ENCODE data around the gene WDFY3. TPM values are rescaled to one million over a fixed set of nuclear protein-coding genes. Genes with fewer than 3 reads are reported as not detected.

The WDFY3 gene
- total RNA-seq, 4 donors from 2014 or later: 35.9 to 146 (median 95.0) TPM

DNA sequence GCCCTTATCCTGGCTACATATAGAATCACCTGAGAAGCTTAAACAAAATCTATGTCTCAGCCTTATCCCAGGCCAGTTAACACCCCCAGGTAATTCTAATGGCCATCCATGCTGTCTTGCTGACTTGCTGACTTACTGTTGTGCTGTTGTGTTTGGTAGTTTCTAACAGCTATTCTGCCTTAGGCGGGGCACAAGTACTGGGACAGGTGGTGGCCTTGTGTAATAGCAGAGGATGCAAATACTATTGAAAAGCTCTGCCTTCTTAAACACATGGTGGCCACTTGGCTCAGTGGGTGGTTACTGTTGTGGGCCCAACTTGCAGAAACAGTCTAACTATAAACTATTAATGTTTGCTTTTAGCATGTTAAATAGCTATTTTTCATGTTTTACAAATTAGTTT lies 327.3 kb downstream of the WDFY3 start:
- Histone ChIP-seq H3K27ac (no peak overlapping the region), H3K9me3 (no peaks in the 10 kb centered on the region), H3K27me3 (no peaks in the 10 kb centered on the region), H3K4me3 (no peak overlapping the region), H3K36me3 (no peaks in the 10 kb centered on the region), H3K4me1 (no peaks in the 10 kb centered on the region)
- no peak for TF ChIP-seq POLR2A (IDR thresholded peaks at IDR 0.05)
- TF ChIP-seq, protein P1, sequence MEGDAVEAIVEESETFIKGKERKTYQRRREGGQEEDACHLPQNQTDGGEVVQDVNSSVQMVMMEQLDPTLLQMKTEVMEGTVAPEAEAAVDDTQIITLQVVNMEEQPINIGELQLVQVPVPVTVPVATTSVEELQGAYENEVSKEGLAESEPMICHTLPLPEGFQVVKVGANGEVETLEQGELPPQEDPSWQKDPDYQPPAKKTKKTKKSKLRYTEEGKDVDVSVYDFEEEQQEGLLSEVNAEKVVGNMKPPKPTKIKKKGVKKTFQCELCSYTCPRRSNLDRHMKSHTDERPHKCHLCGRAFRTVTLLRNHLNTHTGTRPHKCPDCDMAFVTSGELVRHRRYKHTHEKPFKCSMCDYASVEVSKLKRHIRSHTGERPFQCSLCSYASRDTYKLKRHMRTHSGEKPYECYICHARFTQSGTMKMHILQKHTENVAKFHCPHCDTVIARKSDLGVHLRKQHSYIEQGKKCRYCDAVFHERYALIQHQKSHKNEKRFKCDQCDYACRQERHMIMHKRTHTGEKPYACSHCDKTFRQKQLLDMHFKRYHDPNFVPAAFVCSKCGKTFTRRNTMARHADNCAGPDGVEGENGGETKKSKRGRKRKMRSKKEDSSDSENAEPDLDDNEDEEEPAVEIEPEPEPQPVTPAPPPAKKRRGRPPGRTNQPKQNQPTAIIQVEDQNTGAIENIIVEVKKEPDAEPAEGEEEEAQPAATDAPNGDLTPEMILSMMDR (IDR thresholded peaks at IDR 0.05): no peak
- DNase-seq: no peak
- intact Hi-C loops (cut with DNase I; ENCODE audit: low total_unique reads): no loop called here

DNA sequence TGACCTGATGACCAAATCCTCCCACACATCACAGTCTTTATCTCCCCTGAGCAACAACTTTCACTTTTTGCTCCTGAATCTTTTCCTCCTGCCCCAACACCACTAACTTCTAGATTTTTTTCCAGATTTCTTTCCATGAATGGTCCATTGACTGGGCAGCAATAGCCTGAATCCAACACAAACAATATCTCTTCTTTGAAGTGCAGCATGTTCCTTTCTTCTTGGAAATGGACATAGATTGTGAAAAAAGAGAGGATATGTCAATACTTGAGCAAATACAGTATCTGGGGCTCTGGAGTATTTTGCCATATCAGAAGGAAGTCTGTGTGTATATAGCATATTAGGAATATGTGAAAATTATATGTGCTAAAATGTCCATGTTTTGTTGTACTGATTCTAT lies 328.4 kb downstream of the WDFY3 start:
- DNase-seq: no peak
- intact Hi-C loops (cut with DNase I; ENCODE audit: low total_unique reads): no loop called here
- Histone ChIP-seq H3K36me3 (no peaks in the 10 kb centered on the region), H3K4me1 (no peaks in the 10 kb centered on the region), H3K27ac (no peak overlapping the region), H3K27me3 (no peaks in the 10 kb centered on the region), H3K4me3 (no peak overlapping the region), H3K9me3 (no peaks in the 10 kb centered on the region)
- TF ChIP-seq POLR2A (IDR thresholded peaks at IDR 0.05): no peak
- TF ChIP-seq, protein P1 (IDR thresholded peaks at IDR 0.05): no peak

DNA sequence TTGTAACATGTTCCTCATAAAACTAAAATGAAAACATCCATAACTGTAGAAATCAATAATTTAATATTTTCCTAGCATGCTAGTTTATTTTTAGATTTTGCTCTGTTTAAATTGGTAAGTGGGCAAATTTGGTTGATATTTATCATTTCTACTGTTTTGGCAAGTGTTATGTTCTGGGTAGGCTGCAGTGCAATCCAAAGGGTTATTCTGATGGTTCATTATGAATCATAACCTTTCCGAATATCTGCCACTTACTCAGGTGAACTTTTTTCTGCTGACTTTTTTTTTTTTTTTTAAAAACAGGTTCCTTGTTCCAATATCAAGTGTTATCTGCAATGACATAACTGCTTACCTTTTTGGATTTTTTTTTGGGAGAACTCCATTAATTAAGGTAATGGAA lies 331.5 kb downstream of the WDFY3 start:
- Histone ChIP-seq H3K9me3 (no peaks in the 10 kb centered on the region), H3K36me3 (no peaks in the 10 kb centered on the region)

DNA sequence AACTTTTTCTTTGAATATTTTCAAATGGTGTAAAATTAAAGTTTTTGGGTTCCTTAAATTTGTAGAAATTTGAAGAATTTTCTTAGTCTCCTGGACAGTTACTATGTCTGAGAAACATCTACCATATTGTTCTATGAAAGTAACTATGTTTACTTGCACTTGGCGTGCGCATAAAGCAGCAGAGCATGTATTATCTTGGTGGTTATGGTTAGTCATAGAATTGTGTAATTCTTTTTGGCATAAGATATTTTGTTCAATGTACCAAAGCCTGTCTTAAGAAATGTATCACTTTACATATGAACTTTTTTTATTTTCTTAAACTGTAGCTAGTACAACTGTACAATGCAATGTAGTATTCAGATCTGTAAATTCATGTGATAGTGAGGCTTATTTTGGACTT lies 334.4 kb downstream of the WDFY3 start:
- no peak for DNase-seq
- Histone ChIP-seq H3K36me3 (no peaks in the 10 kb centered on the region), H3K27me3 (no peaks in the 10 kb centered on the region), H3K4me1 (no peaks in the 10 kb centered on the region), H3K27ac (no peak overlapping the region), H3K4me3 (no peak overlapping the region), H3K9me3 (no peaks in the 10 kb centered on the region)
- intact Hi-C loops (cut with DNase I; ENCODE audit: low total_unique reads): no loop called here
- TF ChIP-seq POLR2A (IDR thresholded peaks at IDR 0.05): no peak
- TF ChIP-seq, protein P1 (IDR thresholded peaks at IDR 0.05): no peak

More for the DNA sequence above, 331.5 kb downstream of the WDFY3 start:
- no peaks in the 10 kb centered on the region for H3K4me1 ChIP-seq
- H3K27ac ChIP-seq: no peak overlapping the region
- intact Hi-C loops (cut with DNase I; ENCODE audit: low total_unique reads): no loop called here
- no peak for TF ChIP-seq POLR2A (IDR thresholded peaks at IDR 0.05)
- TF ChIP-seq, protein P1 (IDR thresholded peaks at IDR 0.05): no peak
- no peak for DNase-seq
- no peaks in the 10 kb centered on the region for H3K27me3 ChIP-seq
- no peak overlapping the region for H3K4me3 ChIP-seq

DNA sequence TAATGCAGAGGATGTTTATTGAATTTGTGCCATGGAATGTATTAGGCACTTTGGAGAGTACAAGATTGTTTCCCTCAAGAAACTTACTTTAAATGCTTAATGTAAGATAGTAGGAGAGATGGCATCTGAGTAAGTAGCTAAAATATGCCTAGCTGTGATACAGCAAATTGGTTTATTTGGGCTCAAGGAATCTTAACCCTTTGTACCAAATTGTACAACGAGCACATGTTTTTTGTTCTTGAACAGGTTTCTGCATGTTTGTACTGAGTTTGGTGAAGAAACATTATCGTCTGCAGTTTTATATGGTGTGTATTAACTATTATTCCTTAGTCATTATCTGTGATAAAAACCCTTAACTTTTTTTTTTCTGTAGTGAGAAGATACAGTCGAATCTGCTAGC lies 334.9 kb downstream of the WDFY3 start:
- H3K27ac ChIP-seq: no peak overlapping the region
- TF ChIP-seq, protein P1 (IDR thresholded peaks at IDR 0.05): no peak
- TF ChIP-seq POLR2A (IDR thresholded peaks at IDR 0.05): no peak
- no peaks in the 10 kb centered on the region for H3K4me1 ChIP-seq
- no peak overlapping the region for H3K4me3 ChIP-seq
- intact Hi-C loops (cut with DNase I; ENCODE audit: low total_unique reads): no loop called here
- no peaks in the 10 kb centered on the region for H3K9me3 ChIP-seq
- no peak for DNase-seq
- no peaks in the 10 kb centered on the region for H3K27me3 ChIP-seq
- no peaks in the 10 kb centered on the region for H3K36me3 ChIP-seq

Data from uterus (tissue), 4 donors.